HepG2 (cell line): ENCODE measurements around the gene ABCB7. TPM values are rescaled to one million over a fixed set of nuclear protein-coding genes. Genes with fewer than 3 reads are reported as not detected.

Experiments used
- ATAC-seq: fragments of 200-7000 bp; cut with Tn5 transposase; 3 replicates; pipeline ENCODE4 v1.9.1; 2020; ENCODE audit warnings: mild to moderate bottlenecking, moderate library complexity
- BruUV-seq: library from RNA; stranded (reverse); fragments of 400-500 nt; replicated peaks from 2 replicates; lab custom pipeline; 2021; lab: Mats Ljungman, UMichigan
- CTCF ChIA-PET: fragments of 300-600 bp; formaldehyde crosslinking; extraction: SDS; loops from one replicate; lab custom pipeline; 2021; ENCODE audit warnings: low total read pairs, inconsistent platforms, low intra/inter-chr PET ratio; lab: Yijun Ruan, JAX
- POLR2A ChIA-PET: fragments of 350-600 bp; sonication (Branson Sonifier 250); formaldehyde crosslinking; loops from one replicate; lab custom pipeline; 2020; ENCODE audit warnings: antibody characterized with exemption, inconsistent platforms; lab: Yijun Ruan, JAX
- DNase-seq: peaks from one replicate; pipeline ENCODE4 v3.0.0-alpha.2; 2015; ENCODE audit warnings: low spot score
- FAIRE-seq: peaks from 3 replicates; lab custom pipeline; 2011; peaks lifted over from hg19 to GRCh38; lab: Jason Lieb, UNC
- H2AFZ ChIP-seq: one replicate; pipeline ENCODE4 v1.6.1; 2011; ENCODE audit warnings: low read length, inconsistent platforms
- H3K27ac ChIP-seq: fragments of 300-600 bp; 3 replicates; pipeline ENCODE4 v1.8.0; 2011; ENCODE audit warnings: mixed run types, mild to moderate bottlenecking, mixed read lengths, low read length, inconsistent platforms; ENCODE audit not compliant: insufficient read depth; ENCODE audit errors: extremely low read length
- H3K27me3 ChIP-seq, 2 experiments: fragments of 200-600 bp in 1 of 2; 2 replicates in 1 of 2; 3 replicates in 1 of 2; pipeline versions ENCODE4 v1.6.0 to v1.8.0; 2011; ENCODE audit warnings: low read length in 2 of 2, mild to moderate bottlenecking in 2 of 2, moderate library complexity in 2 of 2, inconsistent platforms in 1 of 2; ENCODE audit not compliant: insufficient read depth in 2 of 2, control insufficient read depth in 1 of 2
- H3K36me3 ChIP-seq, 2 experiments: fragments of 200-600 bp in 1 of 2; replicated peaks in 1 of 2; 2 replicates in 1 of 2; 3 replicates in 1 of 2; pipeline versions ENCODE4 v1.5.1 to v1.8.0; 2011; ENCODE audit warnings: low read length in 2 of 2, inconsistent platforms in 1 of 2; ENCODE audit not compliant: insufficient read depth in 2 of 2, control insufficient read depth in 1 of 2
- H3K4me1 ChIP-seq: 2 replicates; pipeline ENCODE4 v1.5.1; 2012; ENCODE audit warnings: low read length, inconsistent platforms; ENCODE audit not compliant: insufficient read depth
- H3K4me2 ChIP-seq: 2 replicates; pipeline ENCODE4 v1.6.0; 2011; ENCODE audit warnings: low read depth, low read length, inconsistent platforms
- H3K4me3 ChIP-seq, 3 experiments: fragments of 200-600 bp in 1 of 3; sonication (generic), shearing (Covaris generic) in 1 of 3; replicated peaks in 1 of 3; 2 replicates each; pipeline ENCODE4 v1.5.1; 2011 to 2016; ENCODE audit warnings: low read length in 3 of 3, inconsistent platforms in 2 of 3, low read depth in 2 of 3, mild to moderate bottlenecking in 2 of 3, control low read depth in 1 of 3, mixed read lengths in 1 of 3; ENCODE audit not compliant: insufficient read depth in 1 of 3
- H3K79me2 ChIP-seq: one replicate; pipeline ENCODE4 v1.6.1; 2011; ENCODE audit warnings: low read length, inconsistent platforms; ENCODE audit not compliant: insufficient read depth
- H3K9ac ChIP-seq: 2 replicates; pipeline ENCODE4 v1.6.0; 2011; ENCODE audit warnings: mild to moderate bottlenecking, low read depth, low read length, inconsistent platforms; ENCODE audit not compliant: insufficient read depth
- H3K9me3 ChIP-seq: 2 replicates; pipeline ENCODE4 v1.5.1; 2012; ENCODE audit warnings: mild to moderate bottlenecking, low read length
- H4K20me1 ChIP-seq: 2 replicates; pipeline ENCODE4 v1.6.0; 2011; ENCODE audit warnings: inconsistent platforms, mild to moderate bottlenecking, low read length, moderate library complexity; ENCODE audit not compliant: insufficient read depth
- ARID2 ChIP-seq: sonication (generic); formaldehyde crosslinking; IDR thresholded peaks from 2 replicates; pipeline ENCODE4 v1.8.1; 2022; ENCODE audit warnings: mild to moderate bottlenecking, missing genetic modification reagents, borderline replicate concordance
- CTCF ChIP-seq: sonication (generic); formaldehyde crosslinking; IDR thresholded peaks from 2 replicates; pipeline ENCODE4 v1.5.0; 2020; ENCODE audit warnings: mild to moderate bottlenecking, missing genetic modification reagents, moderate library complexity
- MEIS2 ChIP-seq: sonication (generic); formaldehyde crosslinking; IDR thresholded peaks from 2 replicates; pipeline ENCODE4 v1.9.0; 2021; ENCODE audit warnings: mild to moderate bottlenecking, missing genetic modification reagents
- SCMH1 ChIP-seq: sonication (generic); formaldehyde crosslinking; IDR thresholded peaks from 2 replicates; pipeline ENCODE4 v1.9.0; 2021; ENCODE audit warnings: missing genetic modification reagents, mild to moderate bottlenecking, borderline replicate concordance
- STAG1 ChIP-seq: sonication (generic); formaldehyde crosslinking; IDR thresholded peaks from 2 replicates; pipeline ENCODE4 v1.4.0; 2020; ENCODE audit warnings: missing genetic modification reagents
- WGBS: methylation state at CpG from one replicate; pipeline ENCODE4 v1.1.6; 2017; ENCODE audit warnings: low lambda C conversion rate; 5-methylcytosine and 5-hydroxymethylcytosine counted together
- in situ Hi-C: cut with HindIII; loops from 2 replicates; pipeline ENCODE4 v1.10.0; 2017; ENCODE audit warnings: low pct_unique_long_range_greater_than_20kb; ENCODE audit not compliant: extremely low pct_ligation_motif_present
- intact Hi-C: fragments of 100-400 bp; cut with micrococcal nuclease; formaldehyde crosslinking; loops from one replicate; pipeline ENCODE4 v1.10.0; 2022; ENCODE audit not compliant: unreplicated experiment
- polyA plus RNA-seq, 8 experiments: library from polyadenylated mRNA; depleted of rRNA in 3 of 8; stranded (reverse) in 7 of 8; unstranded in 1 of 8; fragments of >200 nt; fragmentation: Illumina TruSeq in 4 of 8; extraction: Trizol in 4 of 8; gene quantifications; 2 replicates each; pipeline versions ENCODE4 v1.2.1 to v1.2.3, GENCODE V29; 2011 to 2016; ENCODE audit warnings: low read depth in 4 of 8, missing spikeins in 1 of 8, mixed read lengths in 1 of 8; ENCODE audit not compliant: insufficient read depth in 1 of 8
- small RNA-seq, 3 experiments: library from RNA; depleted of rRNA; stranded (forward); fragments of <200 nt; gene quantifications; one replicate each; pipeline ENCODE3, GENCODE V24; 2012; ENCODE audit warnings: low read depth in 2 of 3, low replicate concordance in 1 of 3; ENCODE audit not compliant: insufficient read length in 3 of 3, insufficient read depth in 2 of 3
- total RNA-seq, 5 experiments: library from RNA; depleted of rRNA; stranded (reverse); fragments of >200 nt; fragmentation: Illumina TruSeq; extraction: Trizol; gene quantifications; 2 replicates each; pipeline ENCODE4 v1.2.3, GENCODE V29; 2016; ENCODE audit warnings: low read depth in 1 of 5

Gene ABCB7
- total and polyA plus RNA-seq, 2 of the 13 experiments (the other 11 are each of a cell fraction or from before 2014, with no cell fraction given) = 27.7 to 28.7 TPM

DNA sequence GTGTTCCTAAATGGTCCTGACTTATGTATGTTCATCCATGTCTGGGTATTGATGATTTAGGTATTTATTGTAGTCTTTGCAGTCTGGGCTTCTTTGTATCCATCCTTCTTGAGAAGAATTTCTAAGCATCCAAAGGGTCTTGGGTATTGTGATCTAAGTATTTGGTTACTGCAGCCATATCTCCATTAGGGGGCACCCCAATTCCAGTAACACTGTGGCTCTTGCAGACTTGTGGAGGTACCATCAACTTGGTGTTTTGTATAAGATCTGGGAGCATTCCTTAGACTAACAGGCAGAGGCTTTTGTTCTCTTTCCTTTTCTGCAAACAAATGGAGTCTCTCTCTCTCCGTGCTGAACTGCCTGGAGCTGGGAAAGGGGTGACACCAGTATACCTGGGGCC is 117.2 kb downstream of the ABCB7 start:
- ChIA-PET POLR2A (no interaction called here), CTCF (no interaction called here)
- H3K9me3 ChIP-seq = no peaks in the 10 kb centered on the region
- FAIRE-seq (no peak), ATAC-seq (peak; percentile 71), DNase-seq (peak; percentile 10)
- no peak overlapping the region for H2AFZ ChIP-seq
- no peak overlapping the region for H3K4me3 ChIP-seq
- H3K4me2 ChIP-seq = no peak overlapping the region
- no TSS peak for BruUV-seq
- no peaks in the 10 kb centered on the region for H3K27me3 ChIP-seq
- in situ Hi-C loops = loop anchor here (25.0 kb wide), 1 partner anchor 573 kb away; no protein-coding TSS in a partner anchor
- H3K36me3 ChIP-seq = no peaks in the 10 kb centered on the region
- intact Hi-C loops = loop anchor here (5.0 kb wide), 1 partner anchor 563 kb away; no protein-coding TSS in a partner anchor
- TF ChIP-seq STAG1 (CRISPR knock-in tag) (peak; percentile 71), MEIS2 (CRISPR knock-in tag) (no peak), SCMH1 (CRISPR knock-in tag) (no peak), ARID2 (CRISPR knock-in tag) (no peak), CTCF (CRISPR knock-in tag) (peak; percentile 66)
- no peak overlapping the region for H3K27ac ChIP-seq
- no peaks in the 10 kb centered on the region for H4K20me1 ChIP-seq
- H3K9ac ChIP-seq = no peak overlapping the region
- no peaks in the 10 kb centered on the region for H3K79me2 ChIP-seq
- no peaks in the 10 kb centered on the region for H3K4me1 ChIP-seq
- no CpG with 5 or more reads among the region's 1 CpG for WGBS

Small RNA genes within 50 kb of the gene (small RNA-seq; reads per million reads assigned to genes)
- gene BUD31P2 (0 reads per million in 3 experiments), gene RNU6-562P (0 reads per million in 3 experiments)

Other genes starting within 250 kb of the ABCB7 start
- gene NEXMIF, start 230.8 kb downstream of the ABCB7 start, total RNA-seq (2016; rRNA removed; fragmentation: Illumina TruSeq; extraction: Trizol) = not detected in 2 replicates
- gene NEXMIF, start 230.8 kb downstream of the ABCB7 start, polyA plus RNA-seq (2011; rRNA removed) = under 0.01 TPM in 1 of 2 replicates, not detected in the other
- 11.3 and 13.3 TPM in 2 replicates for gene UPRT, start 117.8 kb upstream of the ABCB7 start, total RNA-seq (2016; rRNA removed; fragmentation: Illumina TruSeq; extraction: Trizol)
- gene UPRT, start 117.8 kb upstream of the ABCB7 start, polyA plus RNA-seq (2011; rRNA removed) = 4.1 and 4.3 TPM in 2 replicates